ENCODE results near the gene KCNJ18.
"Not testable (repeated sequence)": the region's sequence is repeated elsewhere in the genome, so short reads cannot be mapped to it uniquely, and the experiment has no call there.

KCNJ18 gene

GRCh38 chr17:21685061-21685795 lies 7.1 kb upstream of the KCNJ18 start:
- not testable (repeated sequence) for H3K27me3 ChIP-seq (ENCODE audit: insufficient read depth, low read depth); H3K4me2 ChIP-seq; H4K20me1 ChIP-seq (ENCODE audit: insufficient read depth); H3K79me2 ChIP-seq (ENCODE audit: insufficient read depth, low read depth); H3K4me3 ChIP-seq (IDR thresholded peaks at IDR 0.05; ENCODE audit: insufficient read depth, low read depth, low read length); H3K36me3 ChIP-seq (ENCODE audit: insufficient read depth); H3K4me1 ChIP-seq (ENCODE audit: low read depth, poor library complexity, severe bottlenecking); H3K27ac ChIP-seq; H2AFZ ChIP-seq (ENCODE audit: low read depth); H3K9ac ChIP-seq

GRCh38 chr17:21686165-21687015 lies 5.9 kb upstream of the KCNJ18 start:
- Histone ChIP-seq H3K4me3 (IDR thresholded peaks at IDR 0.05; ENCODE audit: insufficient read depth, low read depth, low read length) (no peak overlapping the region), H4K20me1 (ENCODE audit: insufficient read depth) (no peaks in the 10 kb centered on the region), H3K9ac (no peak overlapping the region), H3K4me2 (no peak overlapping the region), H3K79me2 (ENCODE audit: insufficient read depth, low read depth) (no peaks in the 10 kb centered on the region), H3K36me3 (ENCODE audit: insufficient read depth) (no peaks in the 10 kb centered on the region), H3K4me1 (ENCODE audit: low read depth, poor library complexity, severe bottlenecking) (no peaks in the 10 kb centered on the region), H3K27ac (no peak overlapping the region), H2AFZ (ENCODE audit: low read depth) (no peak overlapping the region), H3K27me3 (ENCODE audit: insufficient read depth, low read depth) (no peaks in the 10 kb centered on the region)
- TF ChIP-seq, protein P1, sequence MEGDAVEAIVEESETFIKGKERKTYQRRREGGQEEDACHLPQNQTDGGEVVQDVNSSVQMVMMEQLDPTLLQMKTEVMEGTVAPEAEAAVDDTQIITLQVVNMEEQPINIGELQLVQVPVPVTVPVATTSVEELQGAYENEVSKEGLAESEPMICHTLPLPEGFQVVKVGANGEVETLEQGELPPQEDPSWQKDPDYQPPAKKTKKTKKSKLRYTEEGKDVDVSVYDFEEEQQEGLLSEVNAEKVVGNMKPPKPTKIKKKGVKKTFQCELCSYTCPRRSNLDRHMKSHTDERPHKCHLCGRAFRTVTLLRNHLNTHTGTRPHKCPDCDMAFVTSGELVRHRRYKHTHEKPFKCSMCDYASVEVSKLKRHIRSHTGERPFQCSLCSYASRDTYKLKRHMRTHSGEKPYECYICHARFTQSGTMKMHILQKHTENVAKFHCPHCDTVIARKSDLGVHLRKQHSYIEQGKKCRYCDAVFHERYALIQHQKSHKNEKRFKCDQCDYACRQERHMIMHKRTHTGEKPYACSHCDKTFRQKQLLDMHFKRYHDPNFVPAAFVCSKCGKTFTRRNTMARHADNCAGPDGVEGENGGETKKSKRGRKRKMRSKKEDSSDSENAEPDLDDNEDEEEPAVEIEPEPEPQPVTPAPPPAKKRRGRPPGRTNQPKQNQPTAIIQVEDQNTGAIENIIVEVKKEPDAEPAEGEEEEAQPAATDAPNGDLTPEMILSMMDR (conservative IDR thresholded peaks at IDR 0.05; ENCODE audit: low read depth, low read length): no peak

GRCh38 chr17:21687136-21687953 lies 5.0 kb upstream of the KCNJ18 start:
- Histone ChIP-seq H3K4me2 (no peak overlapping the region), H3K4me3 (IDR thresholded peaks at IDR 0.05; ENCODE audit: insufficient read depth, low read depth, low read length) (no peak overlapping the region), H3K27ac (no peak overlapping the region)

DNA sequence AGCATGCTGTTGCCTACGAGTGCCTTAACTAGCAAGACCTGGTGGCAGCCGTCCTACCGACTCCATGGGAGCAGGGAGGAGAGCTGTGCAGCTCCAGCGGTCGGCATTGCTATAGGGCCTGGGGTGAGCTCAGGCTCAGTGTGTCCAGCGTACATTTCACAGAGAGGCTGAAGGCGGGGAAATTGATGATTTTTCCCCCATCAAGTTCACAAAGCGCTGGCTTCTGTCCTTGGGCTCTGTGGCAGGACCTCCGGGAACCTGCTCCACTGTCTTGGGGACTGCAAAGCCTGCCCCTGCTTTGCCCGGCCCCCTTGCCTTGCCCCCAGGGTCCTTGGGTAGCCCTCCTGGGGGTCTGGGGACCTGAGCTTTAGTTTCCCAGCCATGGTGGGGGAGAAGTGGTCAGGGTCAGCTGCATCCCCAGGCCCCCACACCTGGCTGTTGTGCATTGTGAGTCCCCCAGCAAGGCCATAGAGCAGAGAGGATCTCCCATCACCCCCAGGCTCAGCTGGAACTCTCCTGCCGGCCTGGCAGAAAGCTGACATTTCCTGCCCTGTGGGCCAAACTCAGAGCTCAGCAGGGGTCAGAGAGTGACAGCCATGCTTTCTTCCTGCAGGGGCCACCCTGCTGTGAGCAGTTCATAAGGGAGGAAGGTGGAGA lies 3.9 kb upstream of the KCNJ18 start:
- TF ChIP-seq, protein P1 (conservative IDR thresholded peaks at IDR 0.05; ENCODE audit: low read depth, low read length): no peak
- Histone ChIP-seq H3K27ac (no peak overlapping the region), H3K4me1 (ENCODE audit: low read depth, poor library complexity, severe bottlenecking) (no peaks in the 10 kb centered on the region), H3K27me3 (ENCODE audit: insufficient read depth, low read depth) (no peaks in the 10 kb centered on the region), H3K9ac (no peak overlapping the region), H3K36me3 (ENCODE audit: insufficient read depth) (no peaks in the 10 kb centered on the region), H2AFZ (ENCODE audit: low read depth) (no peak overlapping the region), H3K79me2 (ENCODE audit: insufficient read depth, low read depth) (no peaks in the 10 kb centered on the region), H3K4me3 (IDR thresholded peaks at IDR 0.05; ENCODE audit: insufficient read depth, low read depth, low read length) (no peak overlapping the region), H4K20me1 (ENCODE audit: insufficient read depth) (no peaks in the 10 kb centered on the region), H3K4me2 (no peak overlapping the region)

More at GRCh38 chr17:21687136-21687953, 5.0 kb upstream of the KCNJ18 start:
- Histone ChIP-seq H3K36me3 (ENCODE audit: insufficient read depth) (no peaks in the 10 kb centered on the region), H3K27me3 (ENCODE audit: insufficient read depth, low read depth) (no peaks in the 10 kb centered on the region), H3K79me2 (ENCODE audit: insufficient read depth, low read depth) (no peaks in the 10 kb centered on the region), H3K4me1 (ENCODE audit: low read depth, poor library complexity, severe bottlenecking) (no peaks in the 10 kb centered on the region), H2AFZ (ENCODE audit: low read depth) (no peak overlapping the region), H3K9ac (no peak overlapping the region), H4K20me1 (ENCODE audit: insufficient read depth) (no peaks in the 10 kb centered on the region)
- TF ChIP-seq, protein P1 (conservative IDR thresholded peaks at IDR 0.05; ENCODE audit: low read depth, low read length): no peak
